Measurements from ENCODE around the gene KRT7.
"Not testable (repeated sequence)": the region's sequence is repeated elsewhere in the genome, so short reads cannot be mapped to it uniquely, and the experiment has no call there.

The KRT7 gene

GRCh38 chr12:52255926-52256583 lies 23.0 kb downstream of the KRT7 start:
- no peak for DNase-seq (ENCODE audit: low read depth in 2 of 2)

GRCh38 chr12:52256584-52256935 lies 23.5 kb downstream of the KRT7 start:
- DNase-seq (ENCODE audit: low read depth in 2 of 2) = no peak

GRCh38 chr12:52257074-52257551 lies 24.1 kb downstream of the KRT7 start:
- no peak for DNase-seq (ENCODE audit: low read depth in 2 of 2)

- DNase-seq (ENCODE audit: low read depth in 2 of 2) = not testable (repeated sequence)
Observed at GRCh38 chr12:52257922-52258321, 24.9 kb downstream of the KRT7 start.

DNA sequence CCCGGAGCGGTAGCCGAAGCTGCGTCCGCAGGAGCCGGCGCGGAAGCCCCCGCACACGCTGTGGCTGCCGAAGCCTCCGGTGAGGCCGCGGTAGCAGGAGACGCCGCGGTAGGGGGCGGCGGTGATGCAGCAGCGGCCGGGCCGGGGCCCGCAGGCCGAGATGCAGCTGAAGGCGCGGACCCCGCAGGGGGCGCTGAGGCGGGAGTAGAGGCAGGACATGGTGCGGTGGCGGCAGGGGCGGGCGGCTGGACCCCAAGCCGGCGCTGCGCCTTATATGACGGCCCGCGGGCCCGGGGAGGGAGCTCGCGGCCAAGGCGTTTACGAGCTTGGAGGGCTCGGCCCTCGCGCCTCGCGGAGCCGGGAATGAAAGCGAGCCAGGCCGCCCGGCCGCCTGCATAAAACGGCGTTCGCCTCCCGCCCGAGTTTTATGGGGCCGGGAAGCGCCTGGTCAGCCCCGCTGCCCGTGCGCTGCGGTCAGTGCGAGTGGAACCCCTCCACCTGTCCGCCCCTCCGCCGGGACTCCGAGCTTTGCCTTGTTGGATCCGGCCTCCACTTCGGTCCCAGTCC lies 25.4 kb downstream of the KRT7 start:
- DNase-seq (ENCODE audit: low read depth in 2 of 2) = no peak

DNA sequence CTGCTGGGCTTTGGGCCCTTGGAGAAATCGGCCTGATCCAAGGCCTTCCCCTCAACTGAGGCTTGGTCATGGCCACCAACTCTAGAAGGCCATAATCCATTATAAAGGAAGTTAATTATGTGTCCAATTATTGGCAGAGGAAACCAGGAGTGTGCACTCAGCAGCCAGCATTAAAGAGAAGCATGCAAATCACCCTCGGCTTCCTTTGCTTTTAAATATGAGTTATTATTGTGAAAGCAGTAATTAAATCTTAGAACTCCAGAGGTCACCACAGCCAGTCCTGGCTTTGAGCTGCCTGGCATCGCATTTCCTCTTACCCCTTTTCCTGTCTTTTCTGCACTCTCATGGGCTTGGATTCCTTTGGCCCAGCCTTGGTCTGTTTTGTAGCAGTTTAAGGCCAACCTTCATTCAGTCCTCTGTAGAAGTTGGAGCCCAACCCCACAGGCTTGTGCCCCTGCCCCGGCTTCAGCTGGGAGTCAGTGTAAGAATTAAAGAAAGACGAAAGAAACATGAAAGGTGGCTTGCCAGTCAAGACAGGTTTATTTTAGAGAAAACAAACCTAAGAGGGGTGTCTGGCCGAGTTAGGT lies 26.7 kb downstream of the KRT7 start:
- DNase-seq (ENCODE audit: low read depth in 2 of 2) = no peak

GRCh38 chr12:52260361-52261207 lies 27.5 kb downstream of the KRT7 start:
- no peak for DNase-seq (ENCODE audit: low read depth in 2 of 2)

GRCh38 chr12:52261208-52261484 lies 28.1 kb downstream of the KRT7 start:
- no peak for DNase-seq (ENCODE audit: low read depth in 2 of 2)

GRCh38 chr12:52262286-52262685 lies 29.2 kb downstream of the KRT7 start:
- no peak for DNase-seq (ENCODE audit: low read depth in 2 of 2)

GRCh38 chr12:52263761-52264434 lies 30.9 kb downstream of the KRT7 start:
- DNase-seq (ENCODE audit: low read depth in 2 of 2) = no peak

- no peak for DNase-seq (ENCODE audit: low read depth in 2 of 2)
Observed at GRCh38 chr12:52264435-52264825, 31.4 kb downstream of the KRT7 start.

DNA sequence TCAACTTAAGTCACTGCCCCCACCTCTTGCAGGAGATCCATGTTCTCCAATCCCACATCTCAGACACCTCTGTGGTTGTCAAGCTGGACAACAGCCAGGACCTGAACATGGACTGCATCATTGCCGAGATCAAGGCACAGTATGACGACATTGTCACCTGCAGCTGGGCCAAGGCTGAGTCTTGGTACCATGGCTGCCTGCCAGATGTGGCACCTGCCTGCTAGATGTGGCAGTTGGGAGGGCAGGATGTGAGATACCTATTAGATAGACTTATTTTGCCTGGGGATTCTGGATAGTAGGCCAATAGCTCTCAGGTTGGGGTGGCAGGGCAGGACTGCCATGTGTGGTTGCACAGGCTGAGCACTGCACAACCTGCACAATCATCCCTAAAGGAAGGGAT lies 33.5 kb downstream of the KRT7 start:
- no peak for DNase-seq (ENCODE audit: low read depth in 2 of 2)

DNA sequence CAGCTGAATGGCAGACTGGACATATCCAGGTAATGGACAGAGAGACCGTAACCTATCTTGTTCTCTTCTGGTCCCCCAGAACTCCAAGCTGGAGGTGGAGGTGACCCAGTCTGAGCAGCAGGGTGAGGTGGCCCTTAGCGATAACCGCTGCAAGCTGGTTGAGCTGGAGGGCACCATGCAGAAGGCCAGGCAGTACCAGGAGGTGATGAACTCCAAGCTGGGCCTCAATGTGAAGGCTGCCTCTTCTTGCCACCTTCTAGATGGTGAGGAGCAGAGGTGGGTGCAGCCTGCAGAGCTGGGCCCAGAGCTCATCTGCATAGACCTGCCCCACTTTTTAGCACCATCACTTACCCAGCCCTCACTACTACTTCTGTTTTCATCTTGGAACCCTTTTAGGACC lies 34.2 kb downstream of the KRT7 start:
- no peak for DNase-seq (ENCODE audit: low read depth in 2 of 2)

GRCh38 chr12:52267699-52268098 lies 34.7 kb downstream of the KRT7 start:
- DNase-seq (ENCODE audit: low read depth in 2 of 2) = no peak

GRCh38 chr12:52268212-52268611 lies 35.2 kb downstream of the KRT7 start:
- no peak for DNase-seq (ENCODE audit: low read depth in 2 of 2)

DNA sequence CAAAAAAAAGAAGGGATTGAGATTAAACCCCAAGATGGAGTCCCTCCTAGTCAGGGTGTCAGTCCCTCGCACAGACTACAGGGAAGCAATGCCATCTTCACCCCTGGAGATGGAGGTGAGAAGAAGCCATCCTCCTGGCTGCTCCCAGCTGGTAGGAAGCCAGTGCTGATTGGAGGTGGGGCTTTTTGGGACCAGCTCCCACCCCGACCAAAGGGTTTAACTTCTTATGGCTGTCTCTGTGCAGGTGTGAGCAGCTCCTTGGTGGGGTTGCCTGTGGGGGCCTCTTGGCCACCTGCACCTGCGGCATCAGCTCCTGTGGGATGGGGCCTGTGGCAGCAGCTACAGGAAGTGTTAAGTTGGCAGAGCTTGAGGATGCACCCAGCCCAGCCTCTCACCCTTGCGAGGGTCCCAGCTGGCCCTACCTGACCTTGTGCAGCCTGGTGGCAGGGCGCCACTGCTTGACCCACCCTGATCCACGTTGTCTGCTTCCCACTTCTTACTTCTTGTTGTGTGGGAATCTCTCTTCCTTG lies 37.6 kb downstream of the KRT7 start:
- DNase-seq (ENCODE audit: low read depth in 2 of 2) = no peak

DNA sequence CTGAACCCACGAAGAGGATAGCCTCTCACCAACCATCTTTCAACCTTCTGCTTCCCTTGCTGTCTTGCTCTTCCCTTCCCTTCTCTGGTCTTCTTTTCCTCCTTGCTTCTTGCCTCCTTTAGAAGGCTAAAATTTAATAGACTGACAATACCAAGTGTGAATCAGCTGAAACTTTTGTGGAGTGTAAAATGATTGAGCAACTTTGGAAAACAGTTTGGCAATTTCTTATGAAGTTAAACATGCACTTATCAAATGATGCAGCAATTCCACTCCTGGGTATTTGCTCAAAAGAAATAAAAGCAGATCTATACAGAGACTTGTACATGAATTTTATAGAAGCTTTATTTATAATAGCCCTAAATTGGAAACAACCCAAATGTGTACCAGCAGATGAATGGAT lies 38.1 kb downstream of the KRT7 start:
- DNase-seq (ENCODE audit: low read depth in 2 of 2) = no peak

DNA sequence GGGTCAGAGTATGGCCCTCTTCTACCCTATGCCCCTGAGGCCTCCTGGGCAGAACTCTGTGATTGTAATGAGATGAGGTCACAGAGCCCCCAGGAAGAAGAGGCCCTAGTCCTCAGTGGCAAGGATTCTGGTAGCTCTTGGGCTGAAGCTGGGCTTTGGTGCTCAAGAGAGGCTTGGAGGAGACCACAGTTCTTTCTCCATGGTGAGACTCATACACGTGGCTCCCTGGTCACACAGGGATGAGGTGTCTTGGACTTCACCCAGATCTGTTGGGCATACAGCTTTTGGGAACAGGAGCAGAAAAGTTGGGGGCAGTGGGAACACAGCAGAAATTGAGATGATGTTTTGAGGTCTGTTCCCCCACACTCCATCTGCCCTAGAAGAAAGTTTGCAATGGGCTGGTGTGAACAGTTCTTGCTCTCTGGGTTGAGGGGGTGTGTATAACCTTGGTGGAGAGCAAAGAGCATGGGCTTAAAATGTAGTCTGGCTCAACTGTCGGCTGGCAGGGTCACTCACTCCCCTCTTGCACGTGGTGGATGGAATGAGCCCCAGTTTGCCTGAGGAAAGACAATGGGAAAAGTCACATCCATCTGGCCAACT lies 41.6 kb downstream of the KRT7 start, which contains the start of gene KRT86:
Gene KRT86, plus strand, starts transcription at position 125 of the 600 bp plus-strand sequence. CDS start 27,272 bp downstream, outside the sequence.
- DNase-seq (ENCODE audit: low read depth in 2 of 2) = no peak

GRCh38 chr12:52275686-52276085 lies 42.6 kb downstream of the KRT7 start:
- no peak for DNase-seq (ENCODE audit: low read depth in 2 of 2)

- DNase-seq (ENCODE audit: low read depth in 2 of 2) = no peak
Observed at GRCh38 chr12:52277486-52278245, 44.6 kb downstream of the KRT7 start.

All from stimulated activated CD8-positive, alpha-beta memory T cell treated with anti-CD3 and anti-CD28 coated beads, Interleukin-2, amount 100 ng/mL, for 1 hour (primary cell).